ENCODE measurements around the gene BEGAIN.
A peak's percentile ranks its signal among the peaks of the same experiment; 100 is the strongest.
"Not testable (repeated sequence)": the region's sequence is repeated elsewhere in the genome, so short reads cannot be mapped to it uniquely, and the experiment has no call there.

BEGAIN gene

GRCh38 chr14:100534528-100535286 is 52.5 kb downstream of the BEGAIN start:
- DNase-seq, result no peak

DNA sequence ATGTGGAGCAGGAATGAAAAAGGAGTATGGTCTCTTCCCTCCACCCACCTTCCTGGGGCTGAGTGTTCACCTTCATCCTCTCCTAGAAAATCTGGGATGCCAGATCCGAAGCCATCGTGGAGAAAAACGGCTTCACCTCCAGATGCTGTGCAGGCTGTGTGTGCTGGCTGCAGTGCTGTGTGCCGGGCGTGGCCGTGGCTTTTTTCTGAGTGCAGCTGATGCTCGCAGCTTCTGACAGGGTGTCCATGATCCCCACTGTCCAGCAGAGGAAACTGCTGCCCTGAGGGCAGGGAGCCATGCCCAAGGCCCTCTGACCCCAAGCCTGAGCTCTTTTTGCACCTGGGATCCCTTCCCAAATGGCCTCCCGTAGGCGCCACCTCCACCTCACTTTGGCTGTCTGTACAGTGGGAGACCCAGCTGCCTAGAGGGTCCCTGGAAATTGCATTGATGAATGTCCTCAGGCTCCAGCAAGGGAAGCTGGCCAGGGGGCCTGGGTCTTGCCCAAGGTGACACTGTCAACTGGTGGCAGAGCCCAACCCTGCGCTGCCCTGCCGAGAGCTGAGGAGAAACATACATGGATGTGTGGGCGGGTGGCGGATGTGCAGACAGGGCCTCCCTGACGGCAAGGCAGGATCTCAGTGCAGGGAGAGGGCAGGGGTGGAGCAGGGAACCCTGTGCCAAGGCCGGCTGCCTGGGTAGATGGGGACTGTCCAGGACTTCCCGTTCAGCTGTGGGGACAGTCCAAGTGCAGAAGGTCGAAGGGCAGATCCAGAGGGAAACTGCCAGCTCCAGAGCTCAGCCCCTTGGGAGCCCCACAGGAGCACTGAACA is 53.3 kb downstream of the BEGAIN start:
- no peak for DNase-seq

DNA sequence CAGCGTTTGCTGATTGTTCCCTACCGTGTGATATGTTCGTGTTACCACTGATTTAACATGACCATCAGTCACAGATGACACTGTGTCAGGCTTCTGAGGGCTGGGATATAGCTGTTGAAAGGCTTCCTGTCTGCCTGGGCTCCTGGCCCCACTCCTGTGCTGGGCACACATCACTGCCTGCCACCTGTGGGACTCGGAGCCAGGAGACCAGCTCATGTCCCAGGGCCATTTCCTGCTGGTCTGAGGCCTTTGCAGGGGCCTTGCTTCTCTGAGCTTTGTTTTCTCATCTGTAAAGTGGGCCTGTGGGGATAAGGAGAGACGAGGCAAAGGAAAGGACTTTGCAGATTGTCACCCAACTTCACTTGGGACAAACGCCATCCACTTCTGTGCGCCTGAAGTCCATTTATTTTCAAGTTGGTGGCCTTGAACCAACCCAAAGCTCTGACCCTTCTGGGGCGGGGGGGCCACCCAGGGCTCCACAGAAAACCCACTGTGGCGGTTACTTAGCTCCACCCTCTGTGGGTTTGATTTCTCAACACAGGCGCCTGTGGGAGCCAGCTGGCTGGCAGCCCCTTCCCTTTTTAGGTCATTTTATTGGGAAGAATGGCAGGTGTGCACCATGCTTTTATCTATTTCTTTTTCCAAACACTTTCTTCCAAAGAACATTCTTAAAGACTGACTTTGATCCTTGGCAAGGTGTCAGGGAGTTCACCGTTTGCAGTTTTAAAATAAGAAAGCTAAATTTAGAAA is 54.1 kb downstream of the BEGAIN start:
- no peak for DNase-seq

DNA sequence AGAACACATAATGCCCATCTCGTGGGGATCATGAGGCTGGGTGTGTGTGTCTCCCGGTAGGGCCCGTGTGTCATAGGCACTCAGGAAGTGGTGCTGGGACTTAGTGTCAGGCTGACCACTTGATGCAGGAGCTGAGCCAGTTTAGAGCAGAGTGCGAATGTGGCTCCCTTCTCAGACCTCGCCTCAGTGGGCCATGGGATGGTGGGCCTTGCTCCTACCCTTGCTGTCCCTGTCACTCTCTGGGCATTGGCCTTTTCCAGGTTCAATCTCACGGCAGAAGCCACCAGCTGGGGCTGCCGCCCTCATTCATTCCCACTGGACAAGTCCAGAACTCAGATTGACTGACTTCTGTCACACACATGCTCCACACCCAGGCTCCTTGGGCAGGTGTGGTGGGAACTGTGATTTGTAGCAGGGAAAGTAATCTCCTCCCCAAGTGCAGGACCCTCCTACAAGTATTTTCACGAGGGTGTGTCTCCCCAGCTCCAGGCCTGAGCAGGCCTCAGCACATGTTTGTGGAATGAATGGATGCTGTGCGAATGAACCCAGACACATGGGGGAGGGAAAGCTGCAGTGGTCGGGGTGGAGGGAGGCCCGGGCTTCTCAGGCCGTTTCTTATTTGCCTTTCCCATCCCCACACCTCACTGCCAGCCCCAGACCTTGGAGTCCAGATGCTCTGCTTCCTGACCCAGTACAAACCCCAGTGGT is 54.9 kb downstream of the BEGAIN start:
- no peak for DNase-seq

DNA sequence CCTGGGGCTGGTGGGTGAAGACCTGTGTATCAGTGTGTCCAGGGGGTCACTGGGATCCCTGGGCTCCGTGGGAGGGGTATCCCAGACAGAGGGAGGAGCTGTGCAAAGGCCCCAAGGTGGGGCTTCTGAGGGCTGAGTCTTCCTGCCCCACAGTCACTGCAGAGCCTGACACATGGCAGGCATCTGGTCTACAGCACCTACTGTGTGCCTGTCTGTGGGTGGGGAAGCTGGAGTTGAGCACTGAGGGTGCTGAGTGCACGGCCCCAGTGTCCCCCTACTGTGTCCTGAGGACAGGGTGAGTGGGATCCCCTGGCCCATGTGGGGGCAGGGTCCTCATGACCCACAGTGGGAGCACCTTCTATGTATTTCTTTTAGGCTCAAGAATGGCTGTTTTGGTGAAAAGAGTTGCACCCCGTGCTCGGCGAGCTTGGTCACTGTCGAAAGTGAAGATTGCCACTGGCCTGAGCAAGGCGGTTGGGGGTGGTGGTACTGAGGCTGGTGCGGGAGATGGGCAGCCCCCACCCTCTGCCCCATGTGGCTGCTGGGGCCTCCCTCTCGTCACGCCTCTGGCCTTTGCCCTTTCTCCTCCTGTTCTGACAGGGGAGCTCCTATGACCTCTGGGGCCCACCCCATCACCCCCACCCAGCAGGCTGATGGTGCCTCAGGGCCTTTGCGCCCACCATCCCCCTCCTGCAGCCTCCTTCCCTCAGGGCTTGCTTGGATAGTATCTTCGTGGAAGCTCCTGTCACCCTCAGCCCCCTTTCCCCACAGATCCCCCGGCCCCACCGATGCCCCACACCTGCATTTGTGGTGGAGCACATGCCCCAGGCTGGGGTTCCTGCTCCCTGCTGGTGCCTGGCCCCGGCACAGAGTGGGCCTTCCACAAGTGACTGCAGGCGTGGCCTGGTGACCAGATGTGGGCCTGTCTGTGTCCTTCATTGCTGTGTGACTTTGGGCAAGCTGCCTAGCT is 55.8 kb downstream of the BEGAIN start:
- DNase-seq, result no peak

DNA sequence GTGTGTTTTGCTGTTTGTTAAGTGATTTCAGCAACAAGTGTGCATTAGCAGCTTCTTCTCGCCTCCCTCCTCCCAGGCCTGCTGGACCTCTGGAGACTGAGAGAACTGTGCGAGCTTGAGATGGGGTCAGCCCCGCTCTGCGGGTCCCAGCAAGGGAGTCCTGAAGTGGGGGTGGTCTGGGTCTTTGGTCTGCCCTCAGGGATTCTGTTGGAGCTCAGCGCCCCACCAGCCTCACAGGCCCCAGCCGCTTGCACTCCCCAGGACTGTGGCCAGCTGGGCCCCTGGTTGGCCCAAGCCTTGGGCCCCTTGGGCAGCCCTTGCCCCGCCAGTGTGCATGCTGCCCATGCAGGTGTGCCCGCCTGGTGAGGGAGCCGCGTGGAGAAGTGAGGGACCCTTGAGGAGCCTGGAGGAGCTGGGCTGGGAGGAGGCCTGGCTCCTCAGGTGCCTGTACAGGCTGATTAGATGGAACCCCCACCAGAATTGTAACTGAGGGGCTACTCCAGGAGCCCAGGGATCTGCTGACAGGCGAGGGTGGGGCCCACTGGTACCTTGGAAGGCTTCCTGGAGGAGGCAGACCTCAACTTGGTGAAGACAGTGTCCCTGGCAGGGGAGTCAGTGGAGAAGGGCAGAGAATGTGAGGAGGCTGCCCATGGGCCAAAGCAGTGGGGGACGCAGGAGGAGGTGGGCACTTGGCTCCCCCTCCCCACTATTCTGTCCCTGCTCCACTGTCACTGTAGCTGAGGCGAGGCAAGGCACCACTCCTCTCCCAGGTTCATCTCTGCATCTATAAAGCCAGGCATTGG is 56.7 kb downstream of the BEGAIN start:
- no peak for DNase-seq

DNA sequence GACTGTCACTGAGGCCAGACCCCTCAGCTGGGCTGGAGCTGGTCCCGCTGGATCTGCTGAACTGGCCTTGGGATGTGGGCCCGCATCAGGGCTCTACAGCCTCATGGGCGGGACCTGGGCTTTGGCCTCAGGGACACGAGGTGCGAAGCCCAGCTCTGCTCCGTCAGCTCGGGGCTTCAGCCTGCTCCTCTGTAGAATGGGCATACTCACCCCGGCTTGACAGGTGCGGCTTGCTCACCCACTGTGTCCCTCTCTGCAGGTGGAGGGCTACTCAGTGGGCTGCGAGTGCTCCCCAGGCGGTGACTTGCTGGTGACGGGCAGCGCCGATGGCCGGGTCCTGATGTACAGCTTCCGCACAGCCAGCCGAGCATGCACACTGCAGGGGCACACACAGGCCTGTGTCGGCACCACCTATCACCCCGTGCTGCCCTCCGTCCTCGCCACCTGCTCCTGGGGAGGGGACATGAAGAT is 57.6 kb downstream of the BEGAIN start:
- no peak for DNase-seq

- no peak for DNase-seq
These were observed 58.2 kb downstream of the BEGAIN start for GRCh38 chr14:100528962-100529560.

DNA sequence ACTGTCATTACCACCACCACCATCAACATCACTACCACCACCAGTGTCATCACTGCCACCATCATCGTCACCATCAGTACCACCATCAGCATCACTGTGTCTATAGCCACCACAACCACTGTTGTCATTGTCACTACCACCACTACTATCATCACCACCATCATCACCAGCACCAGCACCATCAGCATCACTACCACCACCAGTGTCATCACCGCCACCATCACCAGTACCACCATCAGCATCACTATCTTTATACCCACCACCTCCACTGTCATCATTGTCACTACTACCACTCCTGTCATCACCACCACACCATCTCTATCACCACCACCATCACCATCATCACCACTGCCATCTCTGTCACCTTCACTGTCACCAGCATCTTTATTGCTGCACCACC is 60.6 kb downstream of the BEGAIN start:
- no peak for DNase-seq

DNA sequence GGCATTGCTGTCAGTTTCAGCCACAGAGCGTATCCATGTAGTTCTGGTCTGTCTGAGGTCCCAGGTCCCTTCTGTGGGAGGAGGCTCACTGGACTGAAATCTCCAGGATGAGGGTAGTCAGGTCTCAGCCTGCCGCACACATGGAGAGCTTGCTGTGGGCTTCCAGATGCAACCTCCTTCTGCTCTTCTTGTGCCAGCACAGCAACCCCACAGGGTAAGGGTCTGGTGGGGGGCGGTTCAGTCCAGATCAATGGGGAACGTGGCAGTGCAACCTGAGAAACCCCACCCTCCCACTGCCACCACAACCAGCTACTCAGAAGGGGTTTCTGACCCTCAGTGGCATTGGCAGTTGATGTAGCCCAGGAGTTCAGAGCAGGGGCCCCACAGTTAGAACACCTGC is 61.2 kb downstream of the BEGAIN start:
- DNase-seq, result no peak

DNA sequence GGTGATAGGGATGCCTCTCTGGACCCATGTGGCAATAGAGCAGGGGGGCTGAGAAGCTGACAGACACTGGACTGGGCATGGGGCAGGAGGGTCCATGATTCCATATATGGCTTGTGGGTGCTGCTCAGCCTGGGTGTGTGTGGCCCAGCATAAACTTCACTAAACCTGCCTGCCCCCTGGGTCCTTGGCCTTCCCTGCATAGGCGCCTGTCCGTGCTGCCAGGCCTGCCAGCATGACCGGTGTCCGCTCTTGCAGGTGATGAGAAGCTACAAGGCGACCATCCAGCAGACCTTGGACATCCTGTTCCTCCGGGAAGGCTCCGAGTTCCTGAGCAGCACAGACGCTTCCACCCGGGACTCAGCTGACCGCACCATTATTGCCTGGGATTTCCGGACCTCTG is 61.6 kb downstream of the BEGAIN start:
- no peak for DNase-seq

DNA sequence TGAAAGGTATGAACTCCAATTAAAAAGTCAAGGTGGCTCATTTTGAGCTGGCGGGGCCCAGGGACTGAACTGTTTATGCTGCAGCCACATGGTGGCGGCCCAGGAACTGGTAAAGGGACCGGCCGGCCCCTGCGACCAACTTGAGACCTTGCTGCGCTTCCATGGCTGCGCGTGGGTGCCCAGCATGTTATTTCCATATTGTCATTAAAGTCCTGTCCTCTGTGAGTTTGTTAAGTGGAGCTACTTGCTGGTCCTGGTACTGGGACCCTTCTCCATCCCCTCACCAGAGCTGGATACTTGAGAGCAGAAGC is 62.3 kb downstream of the BEGAIN start:
- no peak for DNase-seq

DNA sequence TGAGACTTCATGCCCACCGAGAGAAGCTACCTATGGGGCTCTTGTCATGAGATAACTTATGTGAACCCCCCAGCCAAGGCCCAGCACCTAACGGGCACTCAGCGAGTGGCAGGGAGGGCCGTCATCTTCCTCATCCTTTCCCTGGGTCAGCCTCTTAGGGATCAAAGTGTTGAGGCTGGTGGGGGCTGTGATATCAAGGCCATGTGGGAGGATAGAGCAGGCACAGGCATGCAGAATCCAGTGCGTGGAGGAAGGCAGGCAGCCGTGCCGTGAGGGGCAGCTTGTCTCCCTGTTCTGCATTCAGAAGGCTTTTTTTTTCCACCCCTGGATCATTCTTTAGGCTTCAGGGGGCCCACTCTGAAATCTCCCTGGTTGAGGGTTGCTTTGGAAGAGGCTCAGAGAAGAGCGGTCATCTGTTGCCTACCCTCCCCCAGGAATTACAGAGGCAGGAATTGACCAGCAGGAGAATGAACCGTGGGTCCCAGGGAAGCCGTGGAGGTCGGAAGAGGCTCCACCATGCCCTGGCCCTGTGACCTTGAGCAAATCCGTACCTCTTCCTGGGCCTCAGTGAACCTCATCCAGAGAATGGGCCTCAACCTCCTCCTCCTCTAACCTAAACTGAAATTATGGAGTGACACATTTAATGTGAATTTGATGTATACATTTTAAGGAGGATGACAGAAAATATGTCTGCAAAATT is 62.8 kb downstream of the BEGAIN start:
- no peak for DNase-seq

DNA sequence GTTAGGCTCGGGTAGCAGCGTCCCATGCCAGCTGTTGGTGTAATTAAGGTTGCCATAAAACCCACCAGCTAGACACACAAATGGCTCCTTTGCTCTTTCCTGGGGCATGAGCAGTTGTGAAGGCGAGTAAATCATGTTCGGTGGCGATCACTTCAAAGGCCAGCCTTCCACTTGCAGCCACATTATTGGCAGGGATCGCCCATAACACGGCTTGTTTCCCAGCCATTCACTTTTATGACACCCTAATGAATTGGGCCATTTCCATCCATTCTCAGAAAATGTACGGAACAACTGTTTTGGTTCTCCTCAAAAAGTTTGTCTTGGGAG is 63.4 kb downstream of the BEGAIN start:
- peak; percentile 48 to 66 for DNase-seq

- no peak for DNase-seq
These were observed 63.9 kb downstream of the BEGAIN start for GRCh38 chr14:100523131-100523842.

DNA sequence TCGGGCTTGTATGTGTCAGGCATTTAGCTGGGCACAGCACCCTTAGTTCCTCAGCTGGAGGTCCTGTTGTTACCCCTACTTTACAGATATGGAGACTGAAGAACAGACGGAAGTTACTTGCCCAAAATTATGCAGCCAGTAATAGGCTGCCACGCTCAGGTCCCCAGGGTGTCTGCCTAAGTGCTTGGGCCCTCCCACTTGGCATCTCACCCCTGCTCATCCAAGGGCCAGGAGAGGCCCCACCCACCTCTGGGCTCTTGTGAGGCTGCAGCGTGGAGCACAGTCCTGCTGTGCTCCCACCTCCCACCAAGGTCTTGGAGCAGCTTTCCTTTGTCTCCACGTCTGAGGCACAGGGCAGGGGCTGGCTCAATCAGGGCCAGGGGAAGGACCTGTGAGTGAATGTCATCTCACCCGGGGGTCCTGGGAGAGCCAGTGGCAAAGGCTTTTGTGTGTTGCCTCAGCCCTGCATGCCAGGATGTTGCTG is 64.6 kb downstream of the BEGAIN start:
- peak; percentile 45 to 83 for DNase-seq

- DNase-seq, result not testable (repeated sequence)
These were observed 81.2 kb downstream of the BEGAIN start for GRCh38 chr14:100506053-100506452.

- no peak for DNase-seq
These were observed 82.7 kb downstream of the BEGAIN start for GRCh38 chr14:100504372-100505078.

Data from NCI-H446 (cell line).